ENCODE measurements around the gene EFCAB13.

GRCh38 chr17:47280072-47280811 lies 43.5 kb upstream of the EFCAB13 start:
- TF ChIP-seq CTCF (IDR thresholded peaks at IDR 0.05; ENCODE audit: poor library complexity) (no peak), EZH2 (IDR thresholded peaks at IDR 0.05; ENCODE audit: borderline replicate concordance) (no peak), EZH2phosphoT487 (IDR thresholded peaks at IDR 0.05; ENCODE audit: low read depth, severe bottlenecking, unreplicated experiment) (no peak)

All from hepatocyte (in vitro differentiated cells).